ENCODE measurements around the gene ZKSCAN7. TPM values are rescaled to one million over a fixed set of nuclear protein-coding genes. Genes with fewer than 3 reads are reported as not detected.
"Not testable (repeated sequence)": the region's sequence is repeated elsewhere in the genome, so short reads cannot be mapped to it uniquely, and the experiment has no call there.

The ZKSCAN7 gene
- polyA plus RNA-seq, 1 donor (not counting 4 experiments of a cell fraction or from before 2014, with no cell fraction given), result 1.6 TPM

DNA sequence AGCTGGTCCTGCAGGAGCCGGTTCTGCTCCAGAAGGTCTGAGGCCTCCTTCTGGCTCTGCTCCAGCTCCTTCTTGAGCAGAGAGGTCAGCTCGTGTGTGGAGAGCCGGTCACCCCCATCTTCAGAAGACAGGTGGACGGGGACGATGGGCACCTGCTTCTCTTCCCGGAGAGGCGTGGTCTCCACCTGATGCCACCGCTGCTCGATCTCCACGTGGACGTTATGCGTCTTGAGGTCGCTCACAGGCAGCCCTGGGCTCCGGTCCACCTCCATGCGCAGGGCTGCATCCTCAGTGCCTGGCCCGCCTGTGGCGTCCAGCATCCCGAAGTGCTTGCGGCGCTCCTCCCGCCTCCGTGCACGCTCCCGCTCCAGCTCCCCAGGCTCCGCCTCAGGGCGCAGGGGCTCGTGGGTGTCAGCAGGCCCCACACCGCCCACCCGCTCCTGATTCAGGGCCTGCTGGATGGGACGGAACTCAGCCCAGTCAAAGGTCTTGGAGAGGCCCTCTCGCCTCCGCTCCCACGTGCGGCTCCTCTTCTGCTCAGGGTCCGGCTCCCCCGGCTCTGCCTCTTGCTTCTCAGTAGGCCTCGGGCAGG lies 24.0 kb downstream of the ZKSCAN7 start:
- H3K4me3 ChIP-seq (ENCODE audit: control insufficient read depth in 2 of 3, extremely low read depth in 1 of 3, insufficient read depth in 2 of 3, low read depth in 1 of 3, low read length in 3 of 3); H4K20me1 ChIP-seq (ENCODE audit: control insufficient read depth, extremely low read depth, insufficient read depth, low read length); H3K9me1 ChIP-seq (ENCODE audit: control insufficient read depth, extremely low read depth, insufficient read depth, low read length); H3K27me3 ChIP-seq (ENCODE audit: control insufficient read depth, extremely low read depth, insufficient read depth, low read length); H2AFZ ChIP-seq (ENCODE audit: control insufficient read depth, low read length); H3K4me1 ChIP-seq (ENCODE audit: control insufficient read depth, extremely low read depth, insufficient read depth, low read length); H3K9ac ChIP-seq (ENCODE audit: control insufficient read depth, extremely low read depth, insufficient read depth, low read length); H3K9me3 ChIP-seq (ENCODE audit: control insufficient read depth, low read depth, low read length); H3K4me2 ChIP-seq (ENCODE audit: control insufficient read depth, extremely low read depth, insufficient read depth, low read depth, low read length); H3K36me3 ChIP-seq (ENCODE audit: control insufficient read depth in 2 of 2, extremely low read depth in 1 of 2, insufficient read depth in 2 of 2, low read length in 2 of 2); DNase-seq (ENCODE audit: low read depth, low spot score); H3K27ac ChIP-seq (ENCODE audit: control insufficient read depth, insufficient read depth, low read length); dilution Hi-C loops (cut with MboI; ENCODE audit: extremely low pct_ligation_motif_present, low sequenced_read_pairs); FAIRE-seq; H3K79me2 ChIP-seq (ENCODE audit: control insufficient read depth, insufficient read depth, low read length): not testable (repeated sequence)

- H2AFZ ChIP-seq (ENCODE audit: control insufficient read depth, low read length); H3K9me3 ChIP-seq (ENCODE audit: control insufficient read depth, low read depth, low read length); H3K79me2 ChIP-seq (ENCODE audit: control insufficient read depth, insufficient read depth, low read length); DNase-seq (ENCODE audit: low read depth, low spot score); H4K20me1 ChIP-seq (ENCODE audit: control insufficient read depth, extremely low read depth, insufficient read depth, low read length); H3K9me1 ChIP-seq (ENCODE audit: control insufficient read depth, extremely low read depth, insufficient read depth, low read length); FAIRE-seq; H3K27ac ChIP-seq (ENCODE audit: control insufficient read depth, insufficient read depth, low read length); H3K4me3 ChIP-seq (ENCODE audit: control insufficient read depth in 2 of 3, extremely low read depth in 1 of 3, insufficient read depth in 2 of 3, low read depth in 1 of 3, low read length in 3 of 3); H3K4me2 ChIP-seq (ENCODE audit: control insufficient read depth, extremely low read depth, insufficient read depth, low read depth, low read length); dilution Hi-C loops (cut with MboI; ENCODE audit: extremely low pct_ligation_motif_present, low sequenced_read_pairs); H3K4me1 ChIP-seq (ENCODE audit: control insufficient read depth, extremely low read depth, insufficient read depth, low read length); H3K9ac ChIP-seq (ENCODE audit: control insufficient read depth, extremely low read depth, insufficient read depth, low read length); H3K36me3 ChIP-seq (ENCODE audit: control insufficient read depth in 2 of 2, extremely low read depth in 1 of 2, insufficient read depth in 2 of 2, low read length in 2 of 2): not testable (repeated sequence)
- H3K27me3 ChIP-seq (ENCODE audit: control insufficient read depth, extremely low read depth, insufficient read depth, low read length), result peaks cover 15% of the 10 kb centered on the region
These were observed 24.8 kb downstream of the ZKSCAN7 start for GRCh38 chr3:44579749-44580148.

- peaks cover 21% of the 10 kb centered on the region for H3K27me3 ChIP-seq (ENCODE audit: control insufficient read depth, extremely low read depth, insufficient read depth, low read length)
- H3K27ac ChIP-seq (ENCODE audit: control insufficient read depth, insufficient read depth, low read length); H4K20me1 ChIP-seq (ENCODE audit: control insufficient read depth, extremely low read depth, insufficient read depth, low read length); DNase-seq (ENCODE audit: low read depth, low spot score); H3K4me2 ChIP-seq (ENCODE audit: control insufficient read depth, extremely low read depth, insufficient read depth, low read depth, low read length); H3K9me3 ChIP-seq (ENCODE audit: control insufficient read depth, low read depth, low read length); H3K4me3 ChIP-seq (ENCODE audit: control insufficient read depth in 2 of 3, extremely low read depth in 1 of 3, insufficient read depth in 2 of 3, low read depth in 1 of 3, low read length in 3 of 3); H3K9me1 ChIP-seq (ENCODE audit: control insufficient read depth, extremely low read depth, insufficient read depth, low read length); H3K79me2 ChIP-seq (ENCODE audit: control insufficient read depth, insufficient read depth, low read length); H3K9ac ChIP-seq (ENCODE audit: control insufficient read depth, extremely low read depth, insufficient read depth, low read length); dilution Hi-C loops (cut with MboI; ENCODE audit: extremely low pct_ligation_motif_present, low sequenced_read_pairs); H3K4me1 ChIP-seq (ENCODE audit: control insufficient read depth, extremely low read depth, insufficient read depth, low read length); H3K36me3 ChIP-seq (ENCODE audit: control insufficient read depth in 2 of 2, extremely low read depth in 1 of 2, insufficient read depth in 2 of 2, low read length in 2 of 2); FAIRE-seq; H2AFZ ChIP-seq (ENCODE audit: control insufficient read depth, low read length): not testable (repeated sequence)
These were observed 26.0 kb downstream of the ZKSCAN7 start for GRCh38 chr3:44580971-44581370.

Measured in keratinocyte (primary cell).